GM12891 (cell line): ENCODE data around the gene NCOR1.

Source experiments
- PAX5 ChIP-seq: IDR thresholded peaks from 2 replicates; pipeline ENCODE4 v1.6.1; 2011; ENCODE audit warnings: low read length, moderate library complexity, mild to moderate bottlenecking; ENCODE audit not compliant: insufficient read depth, severe bottlenecking
- POLR2A ChIP-seq: IDR thresholded peaks from 2 replicates; pipeline ENCODE4 v1.6.1; 2011; ENCODE audit warnings: low read depth, low read length, control low read depth

DNA sequence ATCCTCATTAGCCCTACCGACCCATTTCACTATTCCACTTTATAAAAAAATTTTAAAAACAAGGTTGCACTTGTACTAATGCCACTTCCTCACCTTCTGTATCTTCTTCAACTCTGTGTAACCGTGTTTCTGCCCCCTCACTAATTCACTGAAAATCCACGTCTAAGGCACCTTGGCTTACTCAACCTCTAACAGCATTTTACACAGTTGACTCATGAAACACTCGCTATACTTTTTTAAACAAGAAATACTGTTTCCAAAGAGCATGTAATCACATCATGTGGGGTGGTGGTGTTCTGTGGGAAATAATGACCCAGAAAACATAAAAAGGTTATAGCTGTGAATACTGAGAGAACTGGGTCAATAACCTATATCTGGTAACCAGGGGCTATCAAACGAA, 79.9 kb downstream of the NCOR1 start:
- TF ChIP-seq PAX5 (no peak), POLR2A (no peak)
